ENCODE measurements around the gene HIKESHI. TPM values are rescaled to one million over a fixed set of nuclear protein-coding genes. Genes with fewer than 3 reads are reported as not detected.
"Not testable (repeated sequence)": the region's sequence is repeated elsewhere in the genome, so short reads cannot be mapped to it uniquely, and the experiment has no call there.

The HIKESHI gene
- total RNA-seq, 2 donors from 2014 or later = 23.7 to 27.8 TPM

GRCh38 chr11:86294026-86294425, 8.0 kb upstream of the HIKESHI start:
- intact Hi-C loops (cut with DNase I) = loop anchor here (5.0 to 10.0 kb wide), 2 partner anchors 352 to 439 kb away; partner anchors contain the start of gene CCDC83
- Histone ChIP-seq H3K9me3 (no peaks in the 10 kb centered on the region), H3K27me3 (no peaks in the 10 kb centered on the region), H3K27ac (no peak overlapping the region), H3K4me1 (no peaks in the 10 kb centered on the region), H3K36me3 (no peaks in the 10 kb centered on the region), H3K9ac (ENCODE audit: low read depth in 2 of 2, low read length in 2 of 2) (no peak overlapping the region), H3K4me3 (no peak overlapping the region)
- no peak for DNase-seq
- no peak for TF ChIP-seq CTCF (IDR thresholded peaks at IDR 0.05)

GRCh38 chr11:86301742-86302091, 323 bp upstream of the HIKESHI start:
- peak overlapping the region; percentile 67 for H3K4me3 ChIP-seq
- H3K4me1 ChIP-seq = no peaks in the 10 kb centered on the region
- H3K27ac ChIP-seq = peak overlapping the region; percentile 68
- intact Hi-C loops (cut with DNase I) = no loop called here
- H3K9ac ChIP-seq (ENCODE audit: low read depth in 2 of 2, low read length in 2 of 2) = no peak overlapping the region
- no peaks in the 10 kb centered on the region for H3K36me3 ChIP-seq
- DNase-seq = no peak
- H3K27me3 ChIP-seq = no peaks in the 10 kb centered on the region
- no peak for TF ChIP-seq CTCF (IDR thresholded peaks at IDR 0.05)
- no peaks in the 10 kb centered on the region for H3K9me3 ChIP-seq

DNA sequence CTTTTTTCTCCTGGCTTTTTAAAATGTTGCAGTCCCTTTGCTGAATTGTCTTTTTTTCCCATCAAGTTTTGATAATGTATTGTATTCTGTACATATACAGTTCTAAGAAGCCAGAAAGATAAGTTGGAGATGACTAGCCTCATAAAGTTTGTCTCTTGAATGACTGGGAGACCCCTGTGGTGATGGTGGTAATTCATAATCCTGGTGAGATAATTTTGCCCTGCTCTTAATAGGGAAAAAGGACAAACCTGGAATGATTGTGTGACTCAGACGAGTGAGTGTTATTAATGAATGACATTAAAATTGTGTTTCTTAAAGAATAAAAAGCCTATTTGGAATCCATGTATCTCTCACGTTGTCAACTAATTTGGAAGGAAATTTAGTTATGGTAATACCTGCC, 1.2 kb downstream of the HIKESHI start:
- H3K9ac ChIP-seq (ENCODE audit: low read depth in 2 of 2, low read length in 2 of 2) = peak overlapping the region in 1 of 2 donors; percentile 84
- H3K27ac ChIP-seq = no peak overlapping the region
- TF ChIP-seq CTCF (IDR thresholded peaks at IDR 0.05) = no peak
- H3K9me3 ChIP-seq = no peaks in the 10 kb centered on the region
- no peak for DNase-seq
- no peak overlapping the region for H3K4me3 ChIP-seq
- H3K27me3 ChIP-seq = no peaks in the 10 kb centered on the region
- no peaks in the 10 kb centered on the region for H3K36me3 ChIP-seq
- intact Hi-C loops (cut with DNase I) = no loop called here
- H3K4me1 ChIP-seq = no peaks in the 10 kb centered on the region

GRCh38 chr11:86308710-86309109, 6.7 kb downstream of the HIKESHI start:
- H3K27me3 ChIP-seq; H3K9me3 ChIP-seq; H3K9ac ChIP-seq (ENCODE audit: low read depth in 2 of 2, low read length in 2 of 2); H3K27ac ChIP-seq; H3K4me3 ChIP-seq; H3K4me1 ChIP-seq; DNase-seq; intact Hi-C loops (cut with DNase I); H3K36me3 ChIP-seq: not testable (repeated sequence)

GRCh38 chr11:86313793-86314192, 11.8 kb downstream of the HIKESHI start:
- H3K9me3 ChIP-seq = no peaks in the 10 kb centered on the region
- H3K9ac ChIP-seq (ENCODE audit: low read depth in 2 of 2, low read length in 2 of 2) = no peak overlapping the region
- no peaks in the 10 kb centered on the region for H3K27me3 ChIP-seq
- no peaks in the 10 kb centered on the region for H3K4me1 ChIP-seq
- no peak overlapping the region for H3K27ac ChIP-seq
- DNase-seq = no peak
- TF ChIP-seq CTCF (IDR thresholded peaks at IDR 0.05) = no peak
- H3K4me3 ChIP-seq = no peak overlapping the region
- H3K36me3 ChIP-seq = no peaks in the 10 kb centered on the region
- intact Hi-C loops (cut with DNase I) = no loop called here

DNA sequence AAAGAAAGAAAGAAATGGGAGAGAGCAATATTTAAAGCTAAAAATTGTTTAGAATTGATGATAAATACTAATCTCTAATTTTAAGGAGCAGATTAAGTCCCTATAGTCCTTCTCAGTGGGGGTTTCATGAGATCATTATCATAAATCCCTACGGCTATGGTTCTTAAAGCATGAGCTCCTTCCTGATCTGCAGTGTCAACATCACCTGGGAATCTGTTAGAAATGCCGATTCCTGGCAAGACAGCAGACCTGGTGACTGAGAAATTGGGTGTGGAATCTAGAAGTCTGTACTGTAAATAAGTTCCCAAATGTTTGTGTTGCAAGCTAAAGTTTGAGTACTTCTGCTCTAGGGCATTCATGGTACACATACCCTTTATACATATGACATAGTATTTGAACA, 12.6 kb downstream of the HIKESHI start:
- Histone ChIP-seq H3K4me3 (no peak overlapping the region), H3K9ac (ENCODE audit: low read depth in 2 of 2, low read length in 2 of 2) (no peak overlapping the region), H3K4me1 (no peaks in the 10 kb centered on the region), H3K27me3 (no peaks in the 10 kb centered on the region), H3K27ac (no peak overlapping the region), H3K36me3 (no peaks in the 10 kb centered on the region), H3K9me3 (no peaks in the 10 kb centered on the region)
- DNase-seq = no peak
- intact Hi-C loops (cut with DNase I) = no loop called here
- TF ChIP-seq CTCF (IDR thresholded peaks at IDR 0.05) = no peak
